SK-N-SH (cell line): ENCODE data around the gene MAN2A1. TPM values are rescaled to one million over a fixed set of nuclear protein-coding genes. Genes with fewer than 3 reads are reported as not detected.

Experiments
- CTCF ChIA-PET: fragments of 300-600, 350-600 bp; formaldehyde crosslinking; extraction: SDS; loops from one replicate; lab custom pipeline; 2021; lab: Yijun Ruan, JAX
- POLR2A ChIA-PET: fragments of 350-600 bp; sonication (Branson Sonifier 250); formaldehyde crosslinking; extraction: SDS; loops from one replicate; lab custom pipeline; 2020; ENCODE audit warnings: antibody characterized with exemption, inconsistent platforms; lab: Yijun Ruan, JAX
- DNase-seq: peaks from one replicate; pipeline ENCODE4 v3.0.0; 2012
- H2AFZ ChIP-seq: fragments of 200-600 bp; sonication (generic); 2 replicates; pipeline ENCODE4 v1.8.1; 2016; ENCODE audit warnings: antibody characterized with exemption, mild to moderate bottlenecking, low read depth
- H3F3A ChIP-seq: fragments of 200-600 bp; sonication (generic); replicated peaks from 2 replicates; pipeline ENCODE3; 2016; ENCODE audit warnings: antibody characterized with exemption, mild to moderate bottlenecking; ENCODE audit not compliant: insufficient read depth
- H3K27ac ChIP-seq, 2 experiments: fragments of 200-500 bp in 1 of 2; fragments of 200-600 bp in 1 of 2; sonication (Bioruptor generic) in 1 of 2; sonication (generic), shearing (Covaris generic) in 1 of 2; 2 replicates each; pipeline versions ENCODE4 v1.5.1 to v1.6.1; 2014 to 2016; ENCODE audit warnings: low read depth in 2 of 2, inconsistent platforms in 1 of 2, low read length in 1 of 2, mild to moderate bottlenecking in 1 of 2, mixed read lengths in 1 of 2
- H3K27me3 ChIP-seq: fragments of 200-600 bp; sonication (generic), shearing (Covaris generic); 2 replicates; pipeline ENCODE4 v1.6.1; 2016; ENCODE audit warnings: mixed run types; ENCODE audit not compliant: insufficient read depth
- H3K36me3 ChIP-seq, 2 experiments: fragments of 200-500 bp in 1 of 2; fragments of 200-600 bp in 1 of 2; sonication (Bioruptor generic) in 1 of 2; sonication (generic) in 1 of 2; replicated peaks in 1 of 2; 2 replicates each; pipeline versions ENCODE3 to v1.5.1; 2014 to 2016; ENCODE audit warnings: low read length in 1 of 2, mild to moderate bottlenecking in 1 of 2; ENCODE audit not compliant: insufficient read depth in 2 of 2, control insufficient read depth in 1 of 2
- H3K4me1 ChIP-seq, 2 experiments: fragments of 200-500 bp in 1 of 2; fragments of 200-600 bp in 1 of 2; sonication (Bioruptor generic) in 1 of 2; sonication (generic), shearing (Covaris generic) in 1 of 2; 2 replicates each; pipeline versions ENCODE4 v1.5.1 to v1.6.1; 2014 to 2016; ENCODE audit warnings: low read depth in 1 of 2, low read length in 1 of 2, mixed run types in 1 of 2; ENCODE audit not compliant: insufficient read depth in 2 of 2, control insufficient read depth in 1 of 2
- H3K4me2 ChIP-seq: fragments of 200-600 bp; sonication (generic), shearing (Covaris generic); 2 replicates; pipeline ENCODE4 v1.6.1; 2017; ENCODE audit warnings: mixed run types
- H3K4me3 ChIP-seq, 2 experiments: fragments of 200-500 bp in 1 of 2; fragments of 200-600 bp in 1 of 2; sonication (Bioruptor generic) in 1 of 2; sonication (generic), shearing (Covaris generic) in 1 of 2; 2 replicates each; pipeline versions ENCODE4 v1.5.1 to v1.8.1; 2014 to 2016; ENCODE audit warnings: low read depth in 2 of 2, inconsistent platforms in 1 of 2, low read length in 1 of 2, mild to moderate bottlenecking in 1 of 2, mixed read lengths in 1 of 2, moderate library complexity in 1 of 2
- H3K79me2 ChIP-seq: fragments of 200-600 bp; sonication (generic); 2 replicates; pipeline ENCODE4 v1.8.1; 2017; ENCODE audit warnings: mild to moderate bottlenecking; ENCODE audit not compliant: insufficient read depth
- H3K9ac ChIP-seq: fragments of 200-600 bp; sonication (generic); 2 replicates; pipeline ENCODE4 v1.6.1; 2017; ENCODE audit warnings: mixed run types
- H3K9me2 ChIP-seq: fragments of 200-600 bp; sonication (generic); 2 replicates; pipeline ENCODE4 v1.6.1; 2017; ENCODE audit warnings: mixed run types
- H3K9me3 ChIP-seq: fragments of 200-600 bp; sonication (generic); 2 replicates; pipeline ENCODE4 v1.6.1; 2017; ENCODE audit warnings: mixed run types, mild to moderate bottlenecking, moderate library complexity
- H4K20me1 ChIP-seq: fragments of 200-600 bp; sonication (generic); 2 replicates; pipeline ENCODE4 v1.6.1; 2017; ENCODE audit warnings: mild to moderate bottlenecking, mixed run types; ENCODE audit not compliant: insufficient read depth
- CHD2 ChIP-seq: fragments of 150-350 bp; IDR thresholded peaks from 2 replicates; pipeline ENCODE4 v1.6.1; 2018; ENCODE audit warnings: low read length; ENCODE audit not compliant: partially characterized antibody
- CTCF ChIP-seq: fragments of 200-600 bp; sonication (generic); IDR thresholded peaks from 2 replicates; pipeline ENCODE4 v1.6.1; 2017; ENCODE audit warnings: antibody characterized with exemption, mild to moderate bottlenecking, moderate library complexity
- ELF1 ChIP-seq: IDR thresholded peaks from 2 replicates; pipeline ENCODE4 v1.4.0; 2012
- EP300 ChIP-seq, 2 experiments: IDR thresholded peaks; 2 replicates each; pipeline versions ENCODE4 v1.4.0 to v1.6.1; 2012; ENCODE audit warnings: borderline replicate concordance in 1 of 2, low read depth in 1 of 2, low read length in 1 of 2
- FOSL2 ChIP-seq: IDR thresholded peaks from 2 replicates; pipeline ENCODE4 v1.4.0; 2012; ENCODE audit warnings: low read depth, mild to moderate bottlenecking, moderate library complexity, borderline replicate concordance
- FOXM1 ChIP-seq: IDR thresholded peaks from 2 replicates; pipeline ENCODE4 v1.4.0; 2012; ENCODE audit warnings: low read depth, mild to moderate bottlenecking
- GABPA ChIP-seq: IDR thresholded peaks from 2 replicates; pipeline ENCODE4 v1.4.0; 2012; ENCODE audit warnings: low read depth, mild to moderate bottlenecking
- JUND ChIP-seq: IDR thresholded peaks from 2 replicates; pipeline ENCODE4 v1.4.0; 2012
- NFIC ChIP-seq: IDR thresholded peaks from 2 replicates; pipeline ENCODE4 v1.4.0; 2012; ENCODE audit warnings: borderline replicate concordance
- NRF1 ChIP-seq: IDR thresholded peaks from 2 replicates; pipeline ENCODE4 v1.6.1; 2012; ENCODE audit warnings: low read depth, mild to moderate bottlenecking, low read length
- PBX3 ChIP-seq: IDR thresholded peaks from 2 replicates; pipeline ENCODE4; 2012
- REST ChIP-seq: IDR thresholded peaks from 2 replicates; pipeline ENCODE4 v1.6.1; 2012; ENCODE audit warnings: mild to moderate bottlenecking, low read depth, low read length, moderate library complexity
- RFX5 ChIP-seq: IDR thresholded peaks from 2 replicates; pipeline ENCODE4 v1.6.1; 2012; ENCODE audit warnings: mild to moderate bottlenecking, improper control_type of control experiment, low read length
- RXRA ChIP-seq: IDR thresholded peaks from 2 replicates; pipeline ENCODE4 v1.4.0; 2012; ENCODE audit warnings: low read depth, mild to moderate bottlenecking, borderline replicate concordance
- SMC3 ChIP-seq: IDR thresholded peaks from 2 replicates; pipeline ENCODE4 v1.6.1; 2012; ENCODE audit warnings: low read depth, low read length, improper control_type of control experiment
- USF2 ChIP-seq: fragments of 150-350 bp; IDR thresholded peaks from 2 replicates; pipeline ENCODE4 v1.6.1; 2017; ENCODE audit warnings: antibody characterized with exemption, low read length, low read depth, borderline replicate concordance
- YY1 ChIP-seq: IDR thresholded peaks from 2 replicates; pipeline ENCODE4 v1.4.0; 2012; ENCODE audit warnings: low read depth, mild to moderate bottlenecking
- ZBTB33 ChIP-seq: IDR thresholded peaks from 2 replicates; pipeline ENCODE4 v1.4.0; 2012; ENCODE audit warnings: low read depth, borderline replicate concordance
- WGBS: methylation state at CpG from one replicate; pipeline ENCODE4 v1.1.6; 2017; ENCODE audit warnings: low lambda C conversion rate; 5-methylcytosine and 5-hydroxymethylcytosine counted together
- polyA plus RNA-seq, 3 experiments: library from polyadenylated mRNA; depleted of rRNA; stranded (reverse); fragments of >200 nt; gene quantifications; 2 replicates each; pipeline ENCODE4 v1.2.3, GENCODE V29; 2012

MAN2A1 gene
- polyA plus RNA-seq, 1 of the 3 experiments (the other 2 are of a cell fraction), result 19.7 TPM

- Histone ChIP-seq H4K20me1 (no peaks in the 10 kb centered on the region), H3K79me2 (no peaks in the 10 kb centered on the region), H3K4me3 (no peak overlapping the region), H3K4me1 (no peaks in the 10 kb centered on the region; a peak in 1 of 4 replicates), H3K9me2 (no peaks in the 10 kb centered on the region), H3K27me3 (no peaks in the 10 kb centered on the region), H3K4me2 (no peak overlapping the region), H2AFZ (no peak overlapping the region), H3F3A (peaks cover 9% of the 10 kb centered on the region), H3K9me3 (no peaks in the 10 kb centered on the region), H3K9ac (no peak overlapping the region), H3K27ac (no peak overlapping the region), H3K36me3 (peaks cover 5 to 28% of the 10 kb centered on the region in 2 experiments)
- TF ChIP-seq YY1 (no peak), NRF1 (no peak), ELF1 (no peak), JUND (no peak), SMC3 (no peak), FOXM1 (no peak), GABPA (no peak), CHD2 (no peak), FOSL2 (no peak), CTCF (no peak), ZBTB33 (no peak), REST (no peak), PBX3 (no peak), NFIC (no peak), RXRA (no peak), USF2 (no peak), RFX5 (no peak), EP300 (IDR thresholded peaks at IDR 0.05; ENCODE audit: borderline replicate concordance in 1 of 2, low read depth in 1 of 2, low read length in 1 of 2) (no peak)
- 100% methylated on average over 1 of the region's 2 CpGs for WGBS
- ChIA-PET POLR2A (no interaction called here), CTCF (no interaction called here)
- no peak for DNase-seq
Measured at GRCh38 chr5:109725135-109725534, 35.4 kb downstream of the MAN2A1 start.
